HuH-7 (cell line): ENCODE measurements around the gene AP1S2.
A peak's percentile ranks its signal among the peaks of the same experiment; 100 is the strongest.

Experiments
- DNase-seq: peaks from one replicate; pipeline ENCODE4 v3.0.0; 2011; ENCODE audit warnings: low spot score

The AP1S2 gene

GRCh38 chrX:15804563-15804962 lies 50.0 kb downstream of the AP1S2 start:
- no peak for DNase-seq

DNA sequence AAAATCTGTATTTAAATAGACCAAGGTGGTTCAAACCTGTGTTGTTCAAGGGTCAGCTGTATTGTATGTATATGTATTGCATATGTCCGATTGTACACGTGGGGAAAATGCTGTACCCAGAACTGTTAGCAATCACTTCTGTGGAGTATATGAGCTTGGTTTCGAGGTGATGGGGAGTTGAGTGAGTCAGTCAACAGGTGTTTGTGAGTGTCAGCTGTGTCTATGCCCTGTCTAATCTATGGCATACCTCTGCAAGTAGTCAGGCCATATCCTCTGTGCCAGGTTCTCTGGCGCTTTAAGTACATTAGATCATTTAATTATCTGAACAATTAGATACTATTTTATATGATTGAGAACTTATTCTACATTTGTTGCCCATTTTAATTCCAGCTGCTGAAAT lies 56.9 kb downstream of the AP1S2 start:
- DNase-seq = no peak

DNA sequence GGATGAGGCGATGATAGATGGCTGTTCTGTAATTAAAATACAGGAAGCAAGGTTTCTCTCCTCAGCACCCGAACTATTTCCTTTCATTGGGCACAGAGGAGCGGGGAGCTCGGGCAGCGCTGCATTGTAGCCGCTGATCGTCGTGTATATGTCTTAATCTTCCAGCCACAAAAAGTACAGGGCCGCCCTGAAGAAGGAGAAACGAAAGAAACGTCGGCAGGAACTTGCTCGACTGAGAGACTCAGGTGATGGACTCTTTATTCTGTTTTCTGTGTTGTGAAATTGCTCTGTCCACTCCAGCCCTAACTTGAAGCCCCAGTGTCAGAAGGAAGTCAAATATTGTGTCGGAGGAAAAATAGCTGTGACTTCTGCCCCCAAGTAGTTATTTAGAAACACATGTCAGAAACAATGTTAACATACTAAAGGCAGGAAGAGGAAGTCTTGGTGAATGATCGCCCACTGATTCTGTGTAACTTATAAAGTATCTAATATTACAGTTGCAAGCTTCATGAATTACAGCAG lies 63.8 kb downstream of the AP1S2 start:
- DNase-seq = no peak

- peak; percentile 50 for DNase-seq
Measured at GRCh38 chrX:15789979-15790768, 64.4 kb downstream of the AP1S2 start, which contains the start of gene ZRSR2. Gene ZRSR2 (plus strand): TSS chrX:15790484. CDS start chrX:15790496, 12 bp downstream.

DNA sequence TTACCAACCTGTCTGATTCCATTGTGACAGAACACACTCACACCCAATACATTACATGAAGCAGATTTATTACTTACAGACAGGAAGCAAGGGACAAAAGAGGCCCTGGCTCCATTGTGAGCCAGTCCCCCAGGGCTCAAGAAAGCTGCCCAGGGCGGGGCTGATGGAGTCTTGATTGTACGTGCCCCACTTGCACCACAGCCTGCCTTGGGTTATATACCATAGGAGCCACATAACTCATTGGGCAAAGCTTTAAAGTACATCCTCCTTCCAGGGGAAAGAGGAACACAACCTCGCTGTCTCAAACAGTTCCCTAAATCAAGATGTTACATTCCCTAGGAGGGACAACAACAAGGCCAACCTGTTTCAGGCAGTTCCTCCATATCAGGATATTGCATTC lies 67.7 kb downstream of the AP1S2 start:
- DNase-seq = no peak

DNA sequence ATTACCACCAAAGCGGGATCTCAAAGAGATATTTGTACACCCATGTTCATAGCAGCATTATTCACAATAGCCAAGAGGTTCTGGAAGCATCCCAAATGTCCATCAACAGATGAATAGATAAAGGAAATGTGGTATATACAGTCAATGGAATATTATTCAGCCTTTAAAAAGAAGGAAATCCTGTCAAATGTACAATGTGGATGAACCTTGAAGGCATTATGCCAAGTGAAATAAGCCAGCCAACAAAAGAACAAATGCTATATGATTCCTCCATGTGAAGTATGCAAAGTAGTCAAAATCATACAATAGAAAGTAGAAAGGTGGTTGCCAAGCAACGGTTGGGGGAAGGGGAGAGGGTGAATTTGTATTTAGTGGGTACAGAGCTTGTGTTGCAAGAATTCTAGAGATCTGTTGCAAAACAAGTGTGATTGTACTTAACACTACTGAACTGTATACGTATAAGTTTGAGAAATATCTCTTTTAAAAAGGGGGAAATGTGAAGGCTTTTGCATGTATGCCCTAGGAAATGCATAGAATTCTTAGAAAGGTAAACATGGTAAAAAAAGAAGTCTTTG lies 69.3 kb downstream of the AP1S2 start:
- no peak for DNase-seq

DNA sequence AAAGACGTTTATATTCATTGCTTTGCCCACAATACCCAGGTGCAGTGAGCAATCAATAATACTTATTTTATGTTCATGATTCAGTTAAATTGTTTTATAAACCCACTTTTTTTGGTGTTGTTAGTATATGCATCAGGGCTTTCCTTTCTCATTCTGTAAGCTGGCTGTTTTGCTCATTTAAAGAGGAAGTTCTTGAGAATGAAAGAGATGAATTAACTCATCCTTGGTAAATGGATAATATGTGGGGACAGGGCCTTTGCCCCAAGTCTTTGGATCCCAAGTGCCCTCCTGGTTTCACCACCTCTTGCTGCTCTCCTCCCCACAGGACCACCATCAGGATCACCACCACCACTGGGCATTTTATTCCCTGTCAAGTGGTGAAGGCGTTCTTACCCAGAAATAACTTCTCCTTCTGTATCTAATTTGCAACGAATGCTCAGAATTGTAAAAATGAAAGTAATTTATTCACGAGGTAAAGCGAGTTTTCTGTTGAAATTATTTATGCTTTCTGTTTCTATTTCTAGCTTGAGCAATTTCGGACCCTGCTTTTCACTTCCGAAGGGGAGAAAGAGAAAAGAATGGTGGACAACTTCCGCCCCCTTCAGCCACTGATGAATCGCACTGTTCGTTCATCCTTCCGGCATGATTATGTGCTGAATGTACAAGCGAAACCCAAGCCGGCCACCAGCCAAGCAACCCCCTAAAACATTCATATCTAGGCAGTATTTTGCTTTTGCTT lies 72.5 kb downstream of the AP1S2 start:
- DNase-seq = no peak
